Fibroblast of mammary gland (primary cell): Measurements from ENCODE around the gene ATIC.
A peak's percentile ranks its signal among the peaks of the same experiment; 100 is the strongest.

Source experiments
- DNase-seq: peaks from one replicate; pipeline ENCODE4 v3.0.0-alpha.2; 2010; ENCODE audit warnings: low read depth
- H3K4me3 ChIP-seq: 2 replicates; pipeline ENCODE4 v1.5.1; 2011; ENCODE audit warnings: low read depth, mild to moderate bottlenecking, low read length, moderate library complexity; ENCODE audit not compliant: control insufficient read depth
- TF ChIP-seq, protein P1 (sequence below): conservative IDR thresholded peaks from 2 replicates; pipeline ENCODE4 v1.5.1; 2011; ENCODE audit warnings: low read depth, low read length, inconsistent platforms; ENCODE audit not compliant: control insufficient read depth, insufficient read depth

The ATIC gene

GRCh38 chr2:215313255-215313613 is 1.4 kb downstream of the ATIC start:
- TF ChIP-seq, protein P1, sequence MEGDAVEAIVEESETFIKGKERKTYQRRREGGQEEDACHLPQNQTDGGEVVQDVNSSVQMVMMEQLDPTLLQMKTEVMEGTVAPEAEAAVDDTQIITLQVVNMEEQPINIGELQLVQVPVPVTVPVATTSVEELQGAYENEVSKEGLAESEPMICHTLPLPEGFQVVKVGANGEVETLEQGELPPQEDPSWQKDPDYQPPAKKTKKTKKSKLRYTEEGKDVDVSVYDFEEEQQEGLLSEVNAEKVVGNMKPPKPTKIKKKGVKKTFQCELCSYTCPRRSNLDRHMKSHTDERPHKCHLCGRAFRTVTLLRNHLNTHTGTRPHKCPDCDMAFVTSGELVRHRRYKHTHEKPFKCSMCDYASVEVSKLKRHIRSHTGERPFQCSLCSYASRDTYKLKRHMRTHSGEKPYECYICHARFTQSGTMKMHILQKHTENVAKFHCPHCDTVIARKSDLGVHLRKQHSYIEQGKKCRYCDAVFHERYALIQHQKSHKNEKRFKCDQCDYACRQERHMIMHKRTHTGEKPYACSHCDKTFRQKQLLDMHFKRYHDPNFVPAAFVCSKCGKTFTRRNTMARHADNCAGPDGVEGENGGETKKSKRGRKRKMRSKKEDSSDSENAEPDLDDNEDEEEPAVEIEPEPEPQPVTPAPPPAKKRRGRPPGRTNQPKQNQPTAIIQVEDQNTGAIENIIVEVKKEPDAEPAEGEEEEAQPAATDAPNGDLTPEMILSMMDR: no peak
- no peak overlapping the region for H3K4me3 ChIP-seq
- DNase-seq: no peak

DNA sequence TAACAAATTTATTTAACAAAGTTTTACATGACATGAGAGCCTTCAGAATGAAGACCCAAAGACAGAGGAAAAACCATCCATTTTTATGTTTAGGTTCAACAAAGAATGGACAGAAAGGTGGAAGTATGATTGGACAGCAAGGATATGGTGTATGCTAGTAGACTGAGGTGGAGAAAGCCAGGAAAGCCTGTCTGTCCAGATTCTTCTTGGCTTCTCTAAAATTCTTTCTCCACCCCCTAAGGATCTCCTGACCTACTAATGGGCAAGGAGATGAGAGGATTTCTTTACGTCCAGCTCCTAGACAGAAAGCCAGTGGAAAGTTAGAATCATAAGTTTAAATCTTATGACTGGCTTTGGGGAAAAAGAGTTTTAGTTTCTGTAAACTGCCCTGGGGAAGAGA is 3.0 kb downstream of the ATIC start:
- no peak for DNase-seq
- H3K4me3 ChIP-seq: no peak overlapping the region
- TF ChIP-seq, protein P1: no peak

GRCh38 chr2:215315301-215315700 is 3.4 kb downstream of the ATIC start:
- TF ChIP-seq, protein P1: no peak
- no peak for DNase-seq
- no peak overlapping the region for H3K4me3 ChIP-seq

GRCh38 chr2:215316336-215316735 is 4.5 kb downstream of the ATIC start:
- no peak overlapping the region for H3K4me3 ChIP-seq
- TF ChIP-seq, protein P1: no peak
- DNase-seq: no peak

DNA sequence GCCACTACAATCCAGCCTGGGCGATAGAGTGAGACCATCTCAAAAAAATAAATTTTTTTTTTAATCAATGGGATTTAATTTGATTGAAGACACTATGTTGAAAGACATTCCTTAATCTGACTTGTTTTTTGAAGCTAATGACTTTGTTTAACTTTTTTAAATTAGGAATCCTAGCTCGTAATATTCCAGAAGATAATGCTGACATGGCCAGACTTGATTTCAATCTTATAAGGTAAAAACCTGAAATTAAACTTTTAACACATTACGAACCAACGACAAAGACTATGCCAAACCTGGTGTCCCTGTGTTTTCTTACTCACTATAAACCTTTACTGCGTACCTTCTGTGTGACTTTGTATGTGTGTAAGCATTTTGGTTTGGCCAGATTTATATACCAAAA is 7.6 kb downstream of the ATIC start:
- H3K4me3 ChIP-seq: no peak overlapping the region
- no peak for DNase-seq
- TF ChIP-seq, protein P1: no peak

DNA sequence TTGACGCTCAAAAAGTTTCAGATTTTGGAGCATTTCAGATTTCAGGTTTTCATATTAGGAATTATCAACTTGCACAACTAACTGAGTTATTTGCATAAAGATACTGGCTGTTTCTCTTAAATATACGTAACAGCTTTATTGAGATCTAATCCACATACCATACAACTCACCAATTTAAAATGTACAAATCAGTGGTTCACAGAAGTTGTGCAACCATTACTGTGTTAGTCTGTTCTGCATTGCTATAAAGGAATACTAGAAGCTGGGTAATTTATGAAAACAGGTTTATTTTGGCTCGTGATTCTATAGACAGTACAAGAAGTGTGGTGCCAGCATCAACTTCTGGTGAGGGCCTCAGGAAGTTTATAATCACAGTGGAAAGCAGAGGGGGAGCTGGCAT is 8.2 kb downstream of the ATIC start:
- TF ChIP-seq, protein P1: no peak
- DNase-seq: peak; percentile 17
- no peak overlapping the region for H3K4me3 ChIP-seq

- H3K4me3 ChIP-seq: no peak overlapping the region
- no peak for DNase-seq
- TF ChIP-seq, protein P1: no peak
Measured at GRCh38 chr2:215320679-215321078, 8.8 kb downstream of the ATIC start.
